IPS-15b (cell line): ENCODE measurements around the gene KRTAP19-1.

ENCODE experiments used
- H3K27me3 ChIP-seq: one replicate; pipeline ENCODE4 v1.6.1; 2013; ENCODE audit warnings: low read length; ENCODE audit not compliant: control insufficient read depth, insufficient read depth
- H3K36me3 ChIP-seq: one replicate; pipeline ENCODE4 v1.6.1; 2013; ENCODE audit warnings: low read length; ENCODE audit not compliant: control insufficient read depth, insufficient read depth
- H3K4me1 ChIP-seq: one replicate; pipeline ENCODE4 v1.6.1; 2013; ENCODE audit warnings: mild to moderate bottlenecking, low read length; ENCODE audit not compliant: control insufficient read depth, insufficient read depth
- H3K4me3 ChIP-seq: one replicate; pipeline ENCODE4 v1.5.1; 2013; ENCODE audit warnings: low read depth, low read length
- H3K9ac ChIP-seq: one replicate; pipeline ENCODE4 v1.6.1; 2013; ENCODE audit warnings: low read depth, mild to moderate bottlenecking, low read length
- H3K9me3 ChIP-seq: one replicate; pipeline ENCODE4 v1.6.1; 2013; ENCODE audit warnings: mild to moderate bottlenecking, low read length; ENCODE audit not compliant: control insufficient read depth, insufficient read depth

The KRTAP19-1 gene

GRCh38 chr21:30468900-30469714, 11.1 kb downstream of the KRTAP19-1 start:
- no peak overlapping the region for H3K9ac ChIP-seq
- H3K36me3 ChIP-seq: no peaks in the 10 kb centered on the region
- H3K4me3 ChIP-seq: no peak overlapping the region
- H3K27me3 ChIP-seq: no peaks in the 10 kb centered on the region
- H3K9me3 ChIP-seq: no peaks in the 10 kb centered on the region
- H3K4me1 ChIP-seq: no peaks in the 10 kb centered on the region

- Histone ChIP-seq H3K27me3 (no peaks in the 10 kb centered on the region), H3K9me3 (no peaks in the 10 kb centered on the region), H3K36me3 (no peaks in the 10 kb centered on the region), H3K4me3 (no peak overlapping the region), H3K9ac (no peak overlapping the region), H3K4me1 (no peaks in the 10 kb centered on the region)
Observed at GRCh38 chr21:30463713-30464112, 16.5 kb downstream of the KRTAP19-1 start.

GRCh38 chr21:30448514-30448913, 31.7 kb downstream of the KRTAP19-1 start:
- H3K4me3 ChIP-seq: no peak overlapping the region
- peaks cover 6% of the 10 kb centered on the region for H3K4me1 ChIP-seq
- no peak overlapping the region for H3K9ac ChIP-seq
- H3K27me3 ChIP-seq: no peaks in the 10 kb centered on the region
- no peaks in the 10 kb centered on the region for H3K36me3 ChIP-seq
- no peaks in the 10 kb centered on the region for H3K9me3 ChIP-seq

- Histone ChIP-seq H3K9me3 (no peaks in the 10 kb centered on the region), H3K9ac (no peak overlapping the region), H3K27me3 (no peaks in the 10 kb centered on the region), H3K36me3 (no peaks in the 10 kb centered on the region), H3K4me1 (peaks cover 7% of the 10 kb centered on the region), H3K4me3 (no peak overlapping the region)
Observed at GRCh38 chr21:30447056-30447455, 33.1 kb downstream of the KRTAP19-1 start.

DNA sequence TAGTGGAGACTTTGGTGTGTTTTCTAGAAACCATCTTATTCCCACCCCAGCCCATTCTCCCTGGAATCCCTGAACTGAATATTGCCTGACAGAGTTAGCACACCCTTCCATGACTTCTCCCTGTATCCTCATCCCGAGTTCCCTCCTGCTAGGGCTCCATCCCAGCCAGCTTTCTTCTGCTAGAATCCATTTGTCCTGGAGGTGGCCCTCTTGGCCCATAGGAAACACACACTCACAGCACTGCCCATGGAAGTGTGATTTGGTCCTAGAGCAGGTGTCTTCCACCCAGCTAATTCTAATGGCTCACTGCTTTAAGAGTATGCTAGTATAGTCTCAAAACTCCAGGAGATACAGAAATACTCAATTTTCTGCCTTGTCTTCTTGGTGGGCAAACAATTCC, 36.0 kb downstream of the KRTAP19-1 start:
- Histone ChIP-seq H3K9ac (no peak overlapping the region), H3K27me3 (no peaks in the 10 kb centered on the region), H3K4me1 (peaks cover 7% of the 10 kb centered on the region), H3K4me3 (no peak overlapping the region), H3K36me3 (no peaks in the 10 kb centered on the region), H3K9me3 (no peaks in the 10 kb centered on the region)

- Histone ChIP-seq H3K4me1 (peaks cover 7% of the 10 kb centered on the region), H3K36me3 (no peaks in the 10 kb centered on the region), H3K4me3 (no peak overlapping the region), H3K27me3 (no peaks in the 10 kb centered on the region), H3K9me3 (no peaks in the 10 kb centered on the region), H3K9ac (no peak overlapping the region)
Observed at GRCh38 chr21:30443226-30443625, 36.9 kb downstream of the KRTAP19-1 start.

GRCh38 chr21:30439975-30440374, 40.2 kb downstream of the KRTAP19-1 start, which contains the start of gene KRTAP15-1:
KRTAP15-1 (plus strand) TSS chr21:30440275; CDS start chr21:30440328, 53 bp downstream.
- no peak within 1 kb of the TSS for H3K4me3 ChIP-seq
- H3K9ac ChIP-seq: no peak within 1 kb of the TSS
- H3K36me3 ChIP-seq: no peaks in the 10 kb centered on the region
- peaks cover 7% of the 10 kb centered on the region for H3K4me1 ChIP-seq
- no peaks in the 10 kb centered on the region for H3K27me3 ChIP-seq
- H3K9me3 ChIP-seq: no peaks in the 10 kb centered on the region

- H3K4me1 ChIP-seq: no peaks in the 10 kb centered on the region
- no peaks in the 10 kb centered on the region for H3K36me3 ChIP-seq
- no peaks in the 10 kb centered on the region for H3K9me3 ChIP-seq
- no peaks in the 10 kb centered on the region for H3K27me3 ChIP-seq
- H3K9ac ChIP-seq: no peak overlapping the region
- H3K4me3 ChIP-seq: no peak overlapping the region
Observed at GRCh38 chr21:30437010-30437565, 43.1 kb downstream of the KRTAP19-1 start.

DNA sequence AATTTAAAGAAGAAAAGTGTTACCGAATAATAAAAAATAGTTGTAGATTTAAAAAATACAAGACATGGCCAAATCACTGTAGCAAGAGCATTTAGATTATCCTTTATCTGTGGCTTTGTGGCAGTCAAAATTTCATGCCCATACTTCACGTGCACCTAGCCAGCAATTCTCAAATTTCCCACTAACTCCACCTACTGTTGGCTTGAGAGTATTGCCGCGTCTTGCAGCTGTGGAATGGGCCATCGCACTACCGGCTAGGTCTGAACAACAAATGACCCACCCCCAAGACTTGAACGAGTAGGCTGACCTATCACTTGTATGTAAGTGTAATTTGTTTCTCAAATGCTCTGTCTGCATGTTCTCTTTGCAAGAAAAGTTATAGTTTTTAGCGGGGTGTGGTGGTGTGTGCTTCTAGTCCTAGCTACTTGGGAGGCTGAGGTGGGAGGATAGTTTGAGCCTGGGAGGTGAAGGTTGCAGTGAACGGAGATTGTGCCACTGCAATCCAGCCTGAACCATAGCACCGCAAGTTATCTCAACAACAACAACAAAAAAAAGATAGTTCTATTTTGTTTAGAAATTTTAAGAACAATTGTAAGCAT, 46.0 kb downstream of the KRTAP19-1 start:
- Histone ChIP-seq H3K4me1 (no peaks in the 10 kb centered on the region), H3K9me3 (no peaks in the 10 kb centered on the region), H3K27me3 (no peaks in the 10 kb centered on the region)

DNA sequence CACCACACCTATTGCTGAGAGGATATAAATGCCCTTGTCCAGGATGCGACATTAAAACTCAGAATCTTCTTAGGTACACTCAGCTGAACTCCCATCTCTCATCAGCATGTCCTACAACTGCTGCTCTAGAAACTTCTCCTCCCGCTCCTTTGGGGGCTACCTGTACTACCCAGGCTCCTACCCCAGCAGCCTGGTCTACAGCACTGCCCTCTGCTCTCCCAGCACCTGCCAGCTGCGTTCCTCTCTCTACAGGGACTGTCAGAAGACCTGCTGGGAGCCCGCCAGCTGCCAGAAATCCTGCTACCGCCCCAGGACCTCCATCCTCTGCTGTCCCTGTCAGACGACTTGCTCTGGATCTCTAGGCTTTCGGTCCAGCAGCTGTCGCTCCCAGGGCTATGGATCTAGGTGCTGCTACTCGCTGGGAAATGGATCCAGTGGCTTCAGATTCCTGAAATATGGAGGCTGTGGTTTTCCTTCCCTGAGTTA, 50.0 kb downstream of the KRTAP19-1 start, which contains the start of gene KRTAP13-4:
KRTAP13-4 (plus strand) TSS at position 51 of the 486 bp plus-strand sequence; CDS start at position 107, 56 bp downstream.
- Histone ChIP-seq H3K9me3 (no peaks in the 10 kb centered on the region), H3K36me3 (no peaks in the 10 kb centered on the region), H3K9ac (no peak within 1 kb of the TSS), H3K27me3 (no peaks in the 10 kb centered on the region), H3K4me3 (no peak within 1 kb of the TSS), H3K4me1 (peaks cover 5% of the 10 kb centered on the region)

More for the DNA sequence above, 46.0 kb downstream of the KRTAP19-1 start:
- Histone ChIP-seq H3K36me3 (no peaks in the 10 kb centered on the region), H3K4me3 (no peak overlapping the region), H3K9ac (no peak overlapping the region)
